ENCODE data around the gene DMRTB1. TPM values are rescaled to one million over a fixed set of nuclear protein-coding genes. Genes with fewer than 3 reads are reported as not detected.

DMRTB1 gene
- total and polyA plus RNA-seq, 9 of the 15 experiments (the other 6 are each of a cell fraction or from before 2014, with no cell fraction given) = 0.06 to 0.35 (median 0.13) TPM; not detected in 3

DNA sequence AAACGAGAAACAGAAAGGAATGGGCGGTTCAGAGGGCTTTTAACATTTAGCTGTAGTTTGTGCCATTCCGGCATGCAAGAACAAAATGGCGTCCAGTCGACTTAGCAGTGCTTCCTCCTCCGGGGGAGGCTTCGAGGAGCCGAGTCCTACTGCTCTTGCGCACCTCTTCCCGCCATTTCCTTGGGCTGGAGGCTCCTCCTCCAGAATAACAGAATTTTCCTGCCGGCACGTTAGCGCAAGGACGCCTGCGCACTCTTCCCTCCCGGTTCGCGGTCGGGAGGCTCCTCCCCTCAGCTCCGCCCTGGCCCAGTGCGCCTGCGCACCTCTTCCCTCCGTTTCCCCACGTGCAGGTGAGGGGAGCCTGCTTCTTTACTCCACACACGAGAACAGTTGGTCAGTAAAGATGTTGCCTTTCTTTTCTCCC is 1.0 kb downstream of the DMRTB1 start (continued):
- TF ChIP-seq, protein P1, sequence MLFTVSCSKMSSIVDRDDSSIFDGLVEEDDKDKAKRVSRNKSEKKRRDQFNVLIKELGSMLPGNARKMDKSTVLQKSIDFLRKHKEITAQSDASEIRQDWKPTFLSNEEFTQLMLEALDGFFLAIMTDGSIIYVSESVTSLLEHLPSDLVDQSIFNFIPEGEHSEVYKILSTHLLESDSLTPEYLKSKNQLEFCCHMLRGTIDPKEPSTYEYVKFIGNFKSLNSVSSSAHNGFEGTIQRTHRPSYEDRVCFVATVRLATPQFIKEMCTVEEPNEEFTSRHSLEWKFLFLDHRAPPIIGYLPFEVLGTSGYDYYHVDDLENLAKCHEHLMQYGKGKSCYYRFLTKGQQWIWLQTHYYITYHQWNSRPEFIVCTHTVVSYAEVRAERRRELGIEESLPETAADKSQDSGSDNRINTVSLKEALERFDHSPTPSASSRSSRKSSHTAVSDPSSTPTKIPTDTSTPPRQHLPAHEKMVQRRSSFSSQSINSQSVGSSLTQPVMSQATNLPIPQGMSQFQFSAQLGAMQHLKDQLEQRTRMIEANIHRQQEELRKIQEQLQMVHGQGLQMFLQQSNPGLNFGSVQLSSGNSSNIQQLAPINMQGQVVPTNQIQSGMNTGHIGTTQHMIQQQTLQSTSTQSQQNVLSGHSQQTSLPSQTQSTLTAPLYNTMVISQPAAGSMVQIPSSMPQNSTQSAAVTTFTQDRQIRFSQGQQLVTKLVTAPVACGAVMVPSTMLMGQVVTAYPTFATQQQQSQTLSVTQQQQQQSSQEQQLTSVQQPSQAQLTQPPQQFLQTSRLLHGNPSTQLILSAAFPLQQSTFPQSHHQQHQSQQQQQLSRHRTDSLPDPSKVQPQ (CRISPR knock-in tag; IDR thresholded peaks at IDR 0.05; ENCODE audit: borderline replicate concordance) = no peak
- TF ChIP-seq SETDB1 (IDR thresholded peaks at IDR 0.05; ENCODE audit: low read length) (no peak), ZNF551 (CRISPR knock-in tag; IDR thresholded peaks at IDR 0.05) (no peak), ZNF780A (CRISPR knock-in tag; IDR thresholded peaks at IDR 0.05) (no peak), ZNF583 (CRISPR knock-in tag; IDR thresholded peaks at IDR 0.05) (no peak), NFRKB (IDR thresholded peaks at IDR 0.05; ENCODE audit: low read depth) (peak; percentile 61; the same call in 1 of the 2 replicates), NCOA2 (IDR thresholded peaks at IDR 0.05; ENCODE audit: partially characterized antibody in 2 of 2) (no peak), SRF (CRISPR knock-in tag; IDR thresholded peaks at IDR 0.05) (no peak), CGGBP1 (CRISPR knock-in tag; IDR thresholded peaks at IDR 0.05) (no peak), ZSCAN29 (IDR thresholded peaks at IDR 0.05) (no peak), ZNF449 (CRISPR knock-in tag; IDR thresholded peaks at IDR 0.05) (no peak), SAP30 (IDR thresholded peaks at IDR 0.05; ENCODE audit: borderline replicate concordance, insufficient read depth, low read depth, low read length, poor library complexity, severe bottlenecking) (no peak), MCM3 (IDR thresholded peaks at IDR 0.05) (no peak), ASH1L (IDR thresholded peaks at IDR 0.05; ENCODE audit: borderline replicate concordance, low read depth, partially characterized antibody) (no peak), SOX6 (IDR thresholded peaks at IDR 0.05) (no peak), ELF4 (CRISPR knock-in tag; IDR thresholded peaks at IDR 0.05) (no peak), FOXK2 (conservative IDR thresholded peaks at IDR 0.05 in 1 of 2, IDR thresholded peaks at IDR 0.05 in 1 of 2; ENCODE audit: low read depth in 2 of 2) (no peak), RFX1 (IDR thresholded peaks at IDR 0.05) (no peak), RBM22 (IDR thresholded peaks at IDR 0.05; ENCODE audit: low read depth, low read length, poor library complexity, severe bottlenecking) (no peak), ZBTB34 (CRISPR knock-in tag; IDR thresholded peaks at IDR 0.05) (no peak), BMI1 (IDR thresholded peaks at IDR 0.05; ENCODE audit: low read length) (no peak), BRCA1 (IDR thresholded peaks at IDR 0.05) (no peak), BRCA1 (CRISPR knock-in tag; IDR thresholded peaks at IDR 0.05) (no peak), BHLHE40 (IDR thresholded peaks at IDR 0.05; ENCODE audit: low read length) (peak; percentile 50; the same call in 1 of the 2 replicates), SMARCA4 (IDR thresholded peaks at IDR 0.05) (no peak)
- TF ChIP-seq, protein P2, sequence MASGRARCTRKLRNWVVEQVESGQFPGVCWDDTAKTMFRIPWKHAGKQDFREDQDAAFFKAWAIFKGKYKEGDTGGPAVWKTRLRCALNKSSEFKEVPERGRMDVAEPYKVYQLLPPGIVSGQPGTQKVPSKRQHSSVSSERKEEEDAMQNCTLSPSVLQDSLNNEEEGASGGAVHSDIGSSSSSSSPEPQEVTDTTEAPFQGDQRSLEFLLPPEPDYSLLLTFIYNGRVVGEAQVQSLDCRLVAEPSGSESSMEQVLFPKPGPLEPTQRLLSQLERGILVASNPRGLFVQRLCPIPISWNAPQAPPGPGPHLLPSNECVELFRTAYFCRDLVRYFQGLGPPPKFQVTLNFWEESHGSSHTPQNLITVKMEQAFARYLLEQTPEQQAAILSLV (tag; IDR thresholded peaks at IDR 0.05) = no peak

Data from K562 (cell line).